Spinal cord (tissue), 10 donors: ENCODE measurements around the gene CAPN7. TPM values are rescaled to one million over a fixed set of nuclear protein-coding genes. Genes with fewer than 3 reads are reported as not detected.

Source experiments
- DNase-seq, 6 donors: peaks; one replicate each; pipeline versions ENCODE4 v3.0.0 to v3.0.0-alpha.2; 2013 to 2015; ENCODE audit warnings: low spot score in 6 of 6, low read depth in 4 of 6
- H3K27ac ChIP-seq: one replicate; pipeline ENCODE4 v1.5.1; 2013; ENCODE audit warnings: low read depth, low read length, control low read depth
- H3K27me3 ChIP-seq: one replicate; pipeline ENCODE4 v1.6.1; 2013; ENCODE audit warnings: low read length; ENCODE audit not compliant: control insufficient read depth, insufficient read depth
- H3K36me3 ChIP-seq: one replicate; pipeline ENCODE4 v1.6.1; 2013; ENCODE audit warnings: low read length; ENCODE audit not compliant: control insufficient read depth, insufficient read depth
- H3K4me1 ChIP-seq: one replicate; pipeline ENCODE4 v1.6.1; 2013; ENCODE audit warnings: low read length; ENCODE audit not compliant: control insufficient read depth, insufficient read depth
- H3K4me3 ChIP-seq: one replicate; pipeline ENCODE4 v1.5.1; 2013; ENCODE audit warnings: low read depth, low read length, control low read depth
- H3K9me3 ChIP-seq: one replicate; pipeline ENCODE4 v1.6.1; 2013; ENCODE audit warnings: low read length; ENCODE audit not compliant: control insufficient read depth, insufficient read depth
- WGBS: methylation state at CpG from one replicate; pipeline ENCODE4 v1.1.5; 2013; ENCODE audit warnings: missing lambda C conversion rate; ENCODE audit not compliant: insufficient coverage; 5-methylcytosine and 5-hydroxymethylcytosine counted together
- polyA plus RNA-seq, 2 donors: library from polyadenylated mRNA; unstranded; fragments of 120-200 nt; gene quantifications; one replicate each; pipeline ENCODE4 v1.2.1, GENCODE V29; 2013; ENCODE audit not compliant: insufficient read length in 2 of 2
- total RNA-seq, 2 donors: library from RNA; depleted of rRNA in 1 of 2; stranded (reverse); fragments of 120-200 nt in 1 of 2; fragments of >200 nt in 1 of 2; gene quantifications; one replicate each; pipeline versions ENCODE4 v1.2.3 to v1.2.4, GENCODE V29; 2013 to 2014
- donor health status: healthy.

CAPN7 gene
- total and polyA plus RNA-seq, 4 donors, result 36.3 to 59.4 (median 41.4) TPM

DNA sequence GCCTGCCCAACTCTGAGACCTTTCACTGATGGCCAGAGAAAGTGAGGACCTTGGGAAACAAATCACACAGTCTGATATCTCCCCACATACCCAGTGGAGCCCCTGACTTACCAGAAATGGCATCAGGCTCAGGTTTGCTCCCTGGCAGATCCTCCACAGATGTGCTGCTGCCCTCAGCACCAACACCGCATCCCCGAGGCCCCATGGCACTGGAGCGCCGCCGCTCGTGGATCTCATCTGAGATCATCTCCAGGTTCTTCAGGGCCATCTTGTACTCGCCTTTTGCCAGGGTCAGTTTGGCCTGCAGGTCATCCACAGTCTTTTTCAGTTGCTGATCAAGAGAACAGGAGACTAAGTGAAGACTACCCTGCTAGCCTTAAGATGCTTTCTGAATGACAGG lies 52.7 kb downstream of the CAPN7 start:
- WGBS, result 100% methylated on average over 7 of the region's 7 CpGs
- Histone ChIP-seq H3K27ac (no peak overlapping the region), H3K36me3 (peaks cover 20% of the 10 kb centered on the region), H3K4me1 (no peaks in the 10 kb centered on the region), H3K27me3 (no peaks in the 10 kb centered on the region), H3K4me3 (no peak overlapping the region), H3K9me3 (no peaks in the 10 kb centered on the region)
- no peak for DNase-seq

GRCh38 chr3:15260531-15260930 lies 54.5 kb downstream of the CAPN7 start:
- H3K27me3 ChIP-seq, result no peaks in the 10 kb centered on the region
- H3K27ac ChIP-seq, result no peak overlapping the region
- H3K9me3 ChIP-seq, result no peaks in the 10 kb centered on the region
- no peak for DNase-seq
- no peak overlapping the region for H3K4me3 ChIP-seq
- WGBS, result 94% methylated on average over 2 of the region's 4 CpGs
- no peaks in the 10 kb centered on the region for H3K4me1 ChIP-seq
- H3K36me3 ChIP-seq, result peaks cover 18% of the 10 kb centered on the region

GRCh38 chr3:15261274-15261673 lies 55.2 kb downstream of the CAPN7 start:
- Histone ChIP-seq H3K27ac (no peak overlapping the region), H3K4me1 (no peaks in the 10 kb centered on the region), H3K4me3 (no peak overlapping the region), H3K27me3 (no peaks in the 10 kb centered on the region), H3K36me3 (peaks cover 21% of the 10 kb centered on the region), H3K9me3 (no peaks in the 10 kb centered on the region)
- DNase-seq, result no peak

GRCh38 chr3:15262021-15262420 lies 56.0 kb downstream of the CAPN7 start:
- WGBS, result 98% methylated on average over 9 of the region's 9 CpGs
- H3K27ac ChIP-seq, result no peak overlapping the region
- H3K36me3 ChIP-seq, result peaks cover 15% of the 10 kb centered on the region
- no peak overlapping the region for H3K4me3 ChIP-seq
- no peaks in the 10 kb centered on the region for H3K4me1 ChIP-seq
- H3K27me3 ChIP-seq, result no peaks in the 10 kb centered on the region
- no peaks in the 10 kb centered on the region for H3K9me3 ChIP-seq
- DNase-seq, result no peak

- WGBS, result 71% methylated on average over 2 of the region's 4 CpGs
- no peak for DNase-seq
- Histone ChIP-seq H3K27me3 (no peaks in the 10 kb centered on the region), H3K4me3 (no peak overlapping the region), H3K36me3 (peaks cover 12% of the 10 kb centered on the region), H3K4me1 (peaks cover 4% of the 10 kb centered on the region), H3K27ac (no peak overlapping the region), H3K9me3 (no peaks in the 10 kb centered on the region)
These were observed 57.1 kb downstream of the CAPN7 start for GRCh38 chr3:15263120-15263519.

DNA sequence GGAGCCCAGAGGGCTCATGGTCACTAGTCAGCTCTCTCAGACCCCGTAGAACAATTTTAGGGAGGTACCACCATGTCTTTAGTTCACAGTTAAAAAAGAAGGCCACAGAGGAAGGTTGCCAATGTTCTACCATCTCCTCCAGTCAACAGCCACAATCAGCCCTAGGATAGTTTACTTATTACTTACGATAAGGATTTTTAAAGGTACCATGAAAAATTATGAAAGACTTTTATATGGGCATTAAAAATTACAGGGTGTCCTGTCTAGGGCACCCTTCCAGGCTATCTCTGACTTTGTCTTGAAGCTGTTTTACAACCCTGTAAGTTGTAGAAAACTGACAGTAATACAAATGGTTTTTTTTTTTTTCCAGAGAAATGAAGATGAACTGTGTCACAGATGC lies 57.9 kb downstream of the CAPN7 start:
- Histone ChIP-seq H3K36me3 (peaks cover 8% of the 10 kb centered on the region), H3K27ac (no peak overlapping the region), H3K9me3 (no peaks in the 10 kb centered on the region), H3K27me3 (no peaks in the 10 kb centered on the region), H3K4me1 (peaks cover 8% of the 10 kb centered on the region), H3K4me3 (no peak overlapping the region)
- DNase-seq, result no peak
- 80% methylated on average over 1 of the region's 2 CpGs for WGBS

- H3K4me1 ChIP-seq, result peaks cover 8% of the 10 kb centered on the region
- peaks cover 12% of the 10 kb centered on the region for H3K36me3 ChIP-seq
- H3K27ac ChIP-seq, result no peak overlapping the region
- WGBS, result no CpG with 5 or more reads among the region's 2 CpGs
- DNase-seq, result no peak
- no peaks in the 10 kb centered on the region for H3K27me3 ChIP-seq
- H3K9me3 ChIP-seq, result no peaks in the 10 kb centered on the region
- no peak overlapping the region for H3K4me3 ChIP-seq
These were observed 58.4 kb downstream of the CAPN7 start for GRCh38 chr3:15264486-15264885.

DNA sequence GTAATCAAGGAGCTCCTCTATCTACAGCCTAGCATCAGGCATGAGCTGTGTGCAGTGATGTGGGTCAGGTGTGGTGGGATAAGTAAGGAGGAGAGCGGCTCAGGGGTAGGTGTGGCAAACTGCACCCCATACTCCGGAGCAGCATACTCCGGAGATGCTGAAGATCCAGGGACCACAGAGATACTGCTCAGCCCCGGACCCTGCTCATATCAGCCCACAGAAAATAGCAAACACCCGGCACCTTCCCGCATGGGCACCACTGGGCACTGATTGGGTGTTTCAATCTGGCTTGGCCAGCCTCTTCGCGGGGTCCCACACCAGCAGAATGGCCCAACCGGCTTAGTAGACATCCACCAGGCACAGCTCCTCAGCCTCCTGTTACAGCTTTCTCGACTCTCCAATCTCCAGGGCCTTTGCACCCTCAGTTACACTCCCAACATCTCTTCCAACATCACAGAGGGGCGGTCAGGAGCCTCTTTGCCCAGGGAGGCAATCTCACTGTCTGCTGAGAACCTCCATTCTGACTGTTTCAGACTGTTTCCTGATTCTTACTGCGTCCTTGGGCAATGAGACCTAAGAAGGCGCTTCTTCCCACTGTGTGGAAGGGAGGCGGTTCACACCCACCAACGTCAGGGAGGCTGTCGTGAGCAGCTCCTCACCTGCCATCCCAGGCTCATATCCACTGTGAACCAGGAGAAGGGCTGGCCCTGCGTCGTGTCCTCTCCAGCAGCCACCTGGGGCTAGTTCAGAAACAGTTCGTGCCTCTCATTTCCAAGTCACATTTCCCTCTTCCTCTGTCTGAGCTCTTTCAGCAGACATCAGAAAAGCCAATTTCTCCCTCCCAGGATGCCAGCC lies 59.8 kb downstream of the CAPN7 start:
- Histone ChIP-seq H3K9me3 (no peaks in the 10 kb centered on the region), H3K27ac (no peak overlapping the region), H3K27me3 (no peaks in the 10 kb centered on the region), H3K4me1 (peaks cover 8% of the 10 kb centered on the region), H3K36me3 (peaks cover 10% of the 10 kb centered on the region), H3K4me3 (no peak overlapping the region)
- 88% methylated on average over 19 of the region's 19 CpGs for WGBS
- no peak for DNase-seq

DNA sequence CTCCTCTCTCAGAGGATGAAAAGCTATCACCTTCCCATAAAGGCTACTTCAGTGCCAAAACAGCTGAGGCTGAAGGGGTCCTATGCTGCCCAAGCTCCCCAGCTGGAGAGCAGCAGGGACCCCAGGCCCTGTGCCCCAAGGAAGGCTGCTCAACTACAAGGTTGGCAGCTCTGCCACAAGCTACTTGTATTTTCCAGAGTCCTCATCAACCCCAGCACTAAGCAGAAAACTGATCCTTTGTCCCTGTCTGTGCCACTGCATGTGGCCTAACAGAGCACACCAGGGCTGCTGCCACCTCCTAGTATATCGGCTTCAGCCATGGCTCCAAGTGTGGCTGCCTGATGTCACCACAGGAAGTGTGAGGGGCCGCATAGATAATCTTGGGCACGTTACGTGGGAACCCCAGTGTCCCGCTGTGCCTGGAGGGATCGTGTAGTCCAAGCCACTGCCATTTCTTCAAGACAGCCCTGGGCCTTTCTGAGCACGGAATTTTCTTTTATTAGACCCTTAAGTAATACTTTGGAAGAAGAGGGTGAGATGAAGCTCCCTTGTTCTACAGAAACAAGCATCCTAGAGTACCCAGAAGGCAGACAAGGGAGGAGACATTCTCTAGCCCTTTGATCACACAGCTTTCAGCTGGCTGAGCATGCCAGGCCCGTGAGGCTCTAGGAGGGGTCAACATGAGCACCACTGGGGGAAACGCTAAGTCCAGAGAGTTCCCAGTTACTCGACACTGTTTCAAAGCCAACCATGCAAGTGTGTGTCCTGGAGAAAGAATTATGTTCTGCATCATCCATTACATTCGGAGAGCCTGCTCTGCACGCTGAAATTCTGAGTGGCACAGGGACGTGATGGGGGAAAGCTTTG lies 60.7 kb downstream of the CAPN7 start:
- peaks cover 8% of the 10 kb centered on the region for H3K4me1 ChIP-seq
- no peaks in the 10 kb centered on the region for H3K9me3 ChIP-seq
- no peak for DNase-seq
- no peak overlapping the region for H3K4me3 ChIP-seq
- no peak overlapping the region for H3K27ac ChIP-seq
- WGBS, result 67% methylated on average over 11 of the region's 13 CpGs
- H3K36me3 ChIP-seq, result peaks cover 9% of the 10 kb centered on the region
- H3K27me3 ChIP-seq, result no peaks in the 10 kb centered on the region
